Sigmoid colon (tissue), 7 donors: ENCODE measurements around the gene HOXC5. TPM values are rescaled to one million over a fixed set of nuclear protein-coding genes. Genes with fewer than 3 reads are reported as not detected.

Source experiments
- DNase-seq: peaks from one replicate; pipeline ENCODE4 v3.0.0-alpha.2; 2019
- H3K27ac ChIP-seq, 4 donors: fragments of 200-600 bp; sonication (generic); one replicate each; pipeline ENCODE4 v1.5.1; 2016 to 2019; ENCODE audit warnings: mild to moderate bottlenecking in 1 of 4
- H3K27me3 ChIP-seq, 3 donors: fragments of 200-600 bp; sonication (generic); one replicate each; pipeline ENCODE4 v1.5.1; 2019; ENCODE audit warnings: mild to moderate bottlenecking in 1 of 3
- H3K36me3 ChIP-seq, 4 donors: fragments of 200-600 bp; sonication (generic); one replicate each; pipeline ENCODE4 v1.5.1; 2016 to 2019
- H3K4me1 ChIP-seq, 4 donors: fragments of 200-600 bp; sonication (generic); one replicate each; pipeline ENCODE4 v1.5.1; 2017 to 2019
- H3K4me3 ChIP-seq, 4 donors: fragments of 200-600 bp; sonication (generic); one replicate each; pipeline ENCODE4 v1.5.1; 2017 to 2019; ENCODE audit warnings: mild to moderate bottlenecking in 2 of 4, moderate library complexity in 1 of 4
- H3K9me3 ChIP-seq, 4 donors: fragments of 200-600 bp in 3 of 4; sonication (generic) in 3 of 4; one replicate each; pipeline versions ENCODE4 v1.5.1 to v1.6.1; 2013 to 2019
- EP300 ChIP-seq, 4 donors: sonication (generic); formaldehyde crosslinking; IDR thresholded peaks; one replicate each; pipeline ENCODE4 v1.6.1; 2017; ENCODE audit warnings: antibody characterized with exemption in 4 of 4
- POLR2A ChIP-seq, 2 donors: fragments of 450-650 bp; IDR thresholded peaks; one replicate each; pipeline ENCODE4 v1.6.1; 2016; ENCODE audit warnings: antibody characterized with exemption in 2 of 2, mild to moderate bottlenecking in 2 of 2, moderate library complexity in 2 of 2
- POLR2AphosphoS5 ChIP-seq, 4 donors: sonication (generic); formaldehyde crosslinking; IDR thresholded peaks; one replicate each; pipeline ENCODE4 v1.6.1; 2017; ENCODE audit warnings: antibody characterized with exemption in 4 of 4
- WGBS, 2 donors: extraction: QIAGEN DNeasy Blood & Tissue Kit; methylation state at CpG; one replicate each; pipeline ENCODE4 v1.1.7; 2013; 5-methylcytosine and 5-hydroxymethylcytosine counted together
- intact Hi-C: fragments of 100-400 bp; cut with DNase I; formaldehyde crosslinking; loops from one replicate; pipeline ENCODE4 v1.15.1; 2023
- polyA plus RNA-seq, 3 donors: library from polyadenylated mRNA; stranded (reverse); fragments of 200-250 nt; gene quantifications; one replicate each; pipeline ENCODE4 v1.2.3, GENCODE V29; 2013
- total RNA-seq, 4 donors: library from RNA; depleted of rRNA; stranded (reverse); fragments of >200 nt; gene quantifications; one replicate each; pipeline ENCODE4 v1.1.0, GENCODE V29; 2016
- TF ChIP-seq, protein P1 (sequence below), 4 experiments: fragments of 450-650 bp in 3 of 4; fragments of 200-600 bp in 1 of 4; IDR thresholded peaks; one replicate each; pipeline ENCODE4 v1.5.1; 2016 to 2019; ENCODE audit warnings: antibody characterized with exemption in 4 of 4, mild to moderate bottlenecking in 3 of 4, moderate library complexity in 2 of 4
- donor health status: healthy with polysubstance abuse.
- donor health status: Bipolar disorder and iron deficiency.
- donor health status: healthy.

Gene HOXC5
- total and polyA plus RNA-seq, 7 donors = 0.03 to 1.4 TPM; not detected in 5

GRCh38 chr12:54010972-54011664, 21.7 kb upstream of the HOXC5 start:
- no peaks in the 10 kb centered on the region for H3K9me3 ChIP-seq
- peaks cover 0 to 23% (median 21%) of the 10 kb centered on the region in 4 donors for H3K4me1 ChIP-seq
- 4 to 6% methylated on average over 17 of the region's 17 CpGs for WGBS, 2 donors
- H3K27me3 ChIP-seq = peaks cover 81 to 100% (median 97%) of the 10 kb centered on the region in 3 donors
- TF ChIP-seq POLR2A (IDR thresholded peaks at IDR 0.05) = no peak
- no peak for TF ChIP-seq POLR2AphosphoS5 (IDR thresholded peaks at IDR 0.05)
- no peak for TF ChIP-seq EP300 (IDR thresholded peaks at IDR 0.05)
- intact Hi-C loops = no loop called here
- no peak for DNase-seq
- no peak overlapping the region for H3K27ac ChIP-seq
- H3K36me3 ChIP-seq = no peaks in the 10 kb centered on the region
- H3K4me3 ChIP-seq = no peak overlapping the region

DNA sequence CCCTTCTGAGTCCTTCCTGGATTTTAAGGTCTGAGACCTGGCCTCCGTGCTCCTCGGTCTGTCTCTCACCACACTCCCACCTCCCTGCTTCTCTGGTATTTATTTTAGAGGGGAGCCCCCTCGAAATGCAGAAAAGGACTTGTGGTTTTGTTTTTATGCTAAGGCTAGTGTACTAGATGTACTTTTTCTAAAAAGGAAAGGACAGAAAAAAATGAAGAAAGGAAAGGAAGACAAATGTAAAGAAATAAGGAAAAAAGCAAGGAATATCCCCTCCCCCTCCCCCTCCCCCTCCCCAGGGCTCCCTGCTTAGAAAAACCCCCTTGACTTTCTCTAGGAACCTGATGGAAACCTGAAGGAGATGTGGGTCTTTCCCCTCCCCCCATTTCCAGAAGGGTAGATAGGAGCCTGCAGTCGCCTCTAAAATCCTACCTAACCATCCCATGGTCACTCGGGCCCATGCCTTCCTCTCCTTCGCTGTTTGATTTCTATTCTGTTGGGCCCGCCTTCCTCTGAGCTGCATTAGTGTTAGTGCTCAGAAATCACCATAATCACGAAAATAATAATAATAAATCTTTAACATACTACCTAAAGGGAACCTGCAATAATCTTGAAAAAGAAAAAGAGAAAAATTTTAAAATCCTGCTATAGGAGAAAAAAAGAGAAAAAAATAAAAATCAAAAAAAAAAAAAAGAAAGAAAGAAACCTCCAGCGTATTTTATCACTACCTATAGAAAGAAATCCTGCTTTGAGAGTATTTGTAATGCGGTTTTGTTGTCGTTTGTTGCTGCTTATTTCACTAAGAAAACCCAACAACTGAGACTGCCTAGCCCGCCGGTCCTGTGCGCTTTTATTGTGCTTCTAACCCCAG, 21.0 kb upstream of the HOXC5 start:
- Histone ChIP-seq H3K27me3 (peaks cover 80 to 100% (median 97%) of the 10 kb centered on the region in 3 donors), H3K36me3 (no peaks in the 10 kb centered on the region), H3K9me3 (no peaks in the 10 kb centered on the region), H3K27ac (no peak overlapping the region), H3K4me1 (peaks cover 0 to 21% (median 17%) of the 10 kb centered on the region in 4 donors), H3K4me3 (no peak overlapping the region)
- no peak for DNase-seq
- no peak for TF ChIP-seq POLR2AphosphoS5 (IDR thresholded peaks at IDR 0.05)
- TF ChIP-seq POLR2A (IDR thresholded peaks at IDR 0.05) = no peak
- TF ChIP-seq, protein P1, sequence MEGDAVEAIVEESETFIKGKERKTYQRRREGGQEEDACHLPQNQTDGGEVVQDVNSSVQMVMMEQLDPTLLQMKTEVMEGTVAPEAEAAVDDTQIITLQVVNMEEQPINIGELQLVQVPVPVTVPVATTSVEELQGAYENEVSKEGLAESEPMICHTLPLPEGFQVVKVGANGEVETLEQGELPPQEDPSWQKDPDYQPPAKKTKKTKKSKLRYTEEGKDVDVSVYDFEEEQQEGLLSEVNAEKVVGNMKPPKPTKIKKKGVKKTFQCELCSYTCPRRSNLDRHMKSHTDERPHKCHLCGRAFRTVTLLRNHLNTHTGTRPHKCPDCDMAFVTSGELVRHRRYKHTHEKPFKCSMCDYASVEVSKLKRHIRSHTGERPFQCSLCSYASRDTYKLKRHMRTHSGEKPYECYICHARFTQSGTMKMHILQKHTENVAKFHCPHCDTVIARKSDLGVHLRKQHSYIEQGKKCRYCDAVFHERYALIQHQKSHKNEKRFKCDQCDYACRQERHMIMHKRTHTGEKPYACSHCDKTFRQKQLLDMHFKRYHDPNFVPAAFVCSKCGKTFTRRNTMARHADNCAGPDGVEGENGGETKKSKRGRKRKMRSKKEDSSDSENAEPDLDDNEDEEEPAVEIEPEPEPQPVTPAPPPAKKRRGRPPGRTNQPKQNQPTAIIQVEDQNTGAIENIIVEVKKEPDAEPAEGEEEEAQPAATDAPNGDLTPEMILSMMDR (IDR thresholded peaks at IDR 0.05) = no peak
- no peak for TF ChIP-seq EP300 (IDR thresholded peaks at IDR 0.05)
- 15 to 22% methylated on average over 14 of the region's 14 CpGs for WGBS, 2 donors
- intact Hi-C loops = no loop called here

DNA sequence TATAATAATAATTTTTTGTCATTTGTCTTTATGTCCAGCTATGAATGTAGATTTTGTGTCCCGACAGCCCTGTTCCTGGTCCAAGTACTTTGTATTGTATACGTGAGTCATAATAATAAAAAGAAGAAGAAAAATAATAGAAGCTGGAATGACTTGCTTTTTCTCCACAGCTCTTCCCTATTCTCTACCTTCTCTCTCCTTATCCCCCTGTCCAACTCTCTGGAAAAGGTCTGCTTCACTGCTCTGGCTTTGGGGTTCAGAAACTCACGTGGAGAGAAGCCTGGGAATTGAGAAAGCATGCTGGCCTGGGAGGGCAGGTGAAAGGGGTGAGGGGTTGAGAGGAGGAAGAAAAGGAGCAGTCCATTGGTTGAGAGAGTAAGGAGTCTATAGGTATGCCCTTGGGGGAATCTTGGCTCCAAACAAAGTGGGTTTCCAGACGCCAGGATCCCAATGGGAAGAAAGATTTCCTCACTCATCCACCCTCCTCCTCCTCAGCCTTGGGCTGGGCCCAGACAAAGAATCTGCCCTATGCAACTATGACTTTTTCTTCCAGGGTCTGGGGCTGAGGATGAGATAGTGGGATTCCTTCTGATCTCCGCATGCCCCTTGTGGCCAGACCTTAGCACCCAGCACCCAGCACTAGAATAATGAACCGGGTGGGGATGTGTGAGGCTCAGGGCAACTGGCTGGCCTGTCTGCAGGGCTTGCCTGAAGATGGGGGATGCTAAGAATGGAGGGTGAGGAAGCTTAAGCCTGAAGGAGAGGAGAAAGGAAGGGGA, 20.0 kb upstream of the HOXC5 start:
- intact Hi-C loops = no loop called here
- Histone ChIP-seq H3K36me3 (no peaks in the 10 kb centered on the region), H3K9me3 (no peaks in the 10 kb centered on the region), H3K4me1 (peaks cover 0 to 31% (median 25%) of the 10 kb centered on the region in 4 donors), H3K4me3 (no peak overlapping the region), H3K27me3 (peaks cover 84 to 100% (median 97%) of the 10 kb centered on the region in 3 donors), H3K27ac (no peak overlapping the region)
- TF ChIP-seq POLR2AphosphoS5 (IDR thresholded peaks at IDR 0.05) = no peak
- no peak for TF ChIP-seq EP300 (IDR thresholded peaks at IDR 0.05)
- no peak for TF ChIP-seq POLR2A (IDR thresholded peaks at IDR 0.05)
- TF ChIP-seq, protein P1 (IDR thresholded peaks at IDR 0.05) = no peak
- DNase-seq = no peak
- 27 to 31% methylated on average over 6 of the region's 6 CpGs for WGBS, 2 donors

DNA sequence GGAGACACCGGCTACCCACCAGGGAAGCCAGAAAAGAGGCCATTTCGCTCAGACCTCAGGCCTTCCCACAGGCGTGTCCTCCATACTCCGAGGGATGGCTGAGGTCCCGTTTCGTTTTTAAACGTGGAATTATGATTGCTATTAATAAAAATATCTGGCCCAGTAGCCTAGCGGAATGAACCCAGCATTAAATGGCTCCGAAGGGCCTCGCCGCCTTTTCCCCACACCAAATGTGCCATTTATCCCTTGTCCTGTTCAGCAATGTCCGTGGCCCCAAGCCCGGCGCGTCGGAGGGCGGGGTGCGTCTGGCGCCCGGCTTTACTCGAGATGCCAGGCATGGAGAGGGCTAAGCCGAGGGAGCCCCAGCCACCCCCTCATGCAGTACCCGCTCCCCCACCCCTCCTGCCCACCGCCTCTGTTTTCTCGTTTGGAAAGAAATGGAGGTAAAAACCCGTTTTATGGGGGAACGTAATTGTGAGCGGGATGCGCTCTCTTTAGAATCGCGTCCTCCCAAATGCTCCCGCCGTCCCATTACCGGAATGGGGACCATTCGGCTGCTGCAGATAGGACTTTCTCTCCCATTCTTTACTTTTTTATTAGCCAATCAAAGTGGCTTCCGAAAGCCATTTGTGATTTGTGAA, 18.4 kb upstream of the HOXC5 start:
- H3K27me3 ChIP-seq = peaks cover 84 to 100% (median 98%) of the 10 kb centered on the region in 3 donors
- no peaks in the 10 kb centered on the region for H3K36me3 ChIP-seq
- TF ChIP-seq POLR2AphosphoS5 (IDR thresholded peaks at IDR 0.05) (peak in 1 of 4 donors; percentile 5), EP300 (IDR thresholded peaks at IDR 0.05) (no peak)
- peak overlapping the region in 1 of 4 donors; percentile 12 for H3K4me3 ChIP-seq
- DNase-seq = no peak
- intact Hi-C loops = no loop called here
- H3K4me1 ChIP-seq = peaks cover 0 to 41% (median 32%) of the 10 kb centered on the region in 4 donors
- H3K27ac ChIP-seq = no peak overlapping the region
- H3K9me3 ChIP-seq = no peaks in the 10 kb centered on the region
- 5 to 13% methylated on average over 36 of the region's 36 CpGs for WGBS, 2 donors
